ENCODE data around the gene GALNT17. TPM values are rescaled to one million over a fixed set of nuclear protein-coding genes. Genes with fewer than 3 reads are reported as not detected.

The GALNT17 gene
- total RNA-seq, 1 experiment from 2014 or later, result not detected

DNA sequence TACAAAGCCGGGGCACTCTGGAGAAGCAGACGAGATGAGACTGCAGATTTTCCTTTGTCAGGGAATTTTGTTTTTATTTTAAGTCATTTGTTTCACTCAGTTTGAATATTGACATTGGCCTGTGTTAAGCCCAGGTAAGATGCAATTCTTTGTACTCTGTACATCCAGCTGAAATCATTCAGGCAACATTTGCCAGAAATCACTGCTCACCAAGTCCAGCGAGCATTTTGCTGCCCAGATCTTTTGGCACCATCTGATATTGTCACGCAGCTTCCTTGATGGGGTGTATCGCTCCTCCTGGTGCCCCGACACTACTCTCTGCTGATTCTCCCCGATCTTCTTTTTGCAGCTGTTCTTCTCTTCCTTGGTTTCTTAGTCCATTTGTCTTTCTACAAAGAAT is 261.7 kb downstream of the GALNT17 start:
- Histone ChIP-seq H3K36me3 (ENCODE audit: low read depth, low read length) (no peaks in the 10 kb centered on the region), H3K9me2 (replicated peaks; ENCODE audit: low read length) (no peaks in the 10 kb centered on the region), H3F3A (ENCODE audit: low read length, unreplicated experiment) (no peaks in the 10 kb centered on the region), H3K79me2 (ENCODE audit: low read length) (no peaks in the 10 kb centered on the region), H3K4me3 (ENCODE audit: low read length) (no peak overlapping the region), H3K4me1 (ENCODE audit: insufficient read depth, low read length) (no peaks in the 10 kb centered on the region), H3K9me3 (ENCODE audit: low read length) (no peaks in the 10 kb centered on the region), H2AFZ (ENCODE audit: low read length) (no peak overlapping the region), H4K20me1 (ENCODE audit: low read length) (no peaks in the 10 kb centered on the region), H3K9ac (ENCODE audit: low read length) (no peak overlapping the region), H3K4me2 (ENCODE audit: low read length) (no peak overlapping the region), H3K27me3 (ENCODE audit: low read length) (no peaks in the 10 kb centered on the region), H3K27ac (ENCODE audit: low read length) (no peak overlapping the region)
- TF ChIP-seq EZH2phosphoT487 (IDR thresholded peaks at IDR 0.05; ENCODE audit: borderline replicate concordance, low read length) (no peak), EZH2 (IDR thresholded peaks at IDR 0.05; ENCODE audit: low read length, unreplicated experiment) (no peak)
- TF ChIP-seq, protein P1, sequence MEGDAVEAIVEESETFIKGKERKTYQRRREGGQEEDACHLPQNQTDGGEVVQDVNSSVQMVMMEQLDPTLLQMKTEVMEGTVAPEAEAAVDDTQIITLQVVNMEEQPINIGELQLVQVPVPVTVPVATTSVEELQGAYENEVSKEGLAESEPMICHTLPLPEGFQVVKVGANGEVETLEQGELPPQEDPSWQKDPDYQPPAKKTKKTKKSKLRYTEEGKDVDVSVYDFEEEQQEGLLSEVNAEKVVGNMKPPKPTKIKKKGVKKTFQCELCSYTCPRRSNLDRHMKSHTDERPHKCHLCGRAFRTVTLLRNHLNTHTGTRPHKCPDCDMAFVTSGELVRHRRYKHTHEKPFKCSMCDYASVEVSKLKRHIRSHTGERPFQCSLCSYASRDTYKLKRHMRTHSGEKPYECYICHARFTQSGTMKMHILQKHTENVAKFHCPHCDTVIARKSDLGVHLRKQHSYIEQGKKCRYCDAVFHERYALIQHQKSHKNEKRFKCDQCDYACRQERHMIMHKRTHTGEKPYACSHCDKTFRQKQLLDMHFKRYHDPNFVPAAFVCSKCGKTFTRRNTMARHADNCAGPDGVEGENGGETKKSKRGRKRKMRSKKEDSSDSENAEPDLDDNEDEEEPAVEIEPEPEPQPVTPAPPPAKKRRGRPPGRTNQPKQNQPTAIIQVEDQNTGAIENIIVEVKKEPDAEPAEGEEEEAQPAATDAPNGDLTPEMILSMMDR (conservative IDR thresholded peaks at IDR 0.05; ENCODE audit: low read depth, low read length), result no peak
- intact Hi-C loops (cut with micrococcal nuclease), result no loop called here
- DNase-seq (no peak), ATAC-seq (no peak)
- BruUV-seq (replicated peaks), result no TSS peak
- ChIA-PET POLR2A (ENCODE audit: unreplicated experiment) (no interaction called here), CTCF (no interaction called here)

DNA sequence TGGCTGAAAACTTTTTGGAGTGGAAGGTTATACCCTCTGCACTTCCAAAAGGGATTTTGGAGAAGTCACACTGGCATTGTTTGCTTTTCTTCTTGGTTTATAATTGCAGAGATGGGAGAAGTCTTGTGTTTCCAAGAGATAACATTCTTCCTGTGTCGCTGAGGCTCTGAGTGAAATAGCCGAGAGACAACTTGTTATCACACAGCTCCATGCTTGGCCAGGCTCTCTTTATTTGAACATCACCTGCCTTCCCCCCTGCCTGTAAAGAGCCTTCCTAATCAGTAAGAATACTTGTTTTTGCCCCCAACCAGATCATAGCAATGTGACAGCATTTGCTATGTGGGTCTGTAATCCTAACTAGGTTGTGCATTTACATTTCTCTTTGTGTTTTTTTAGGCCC is 270.7 kb downstream of the GALNT17 start:
- no peaks in the 10 kb centered on the region for H3K79me2 ChIP-seq (ENCODE audit: low read length)

DNA sequence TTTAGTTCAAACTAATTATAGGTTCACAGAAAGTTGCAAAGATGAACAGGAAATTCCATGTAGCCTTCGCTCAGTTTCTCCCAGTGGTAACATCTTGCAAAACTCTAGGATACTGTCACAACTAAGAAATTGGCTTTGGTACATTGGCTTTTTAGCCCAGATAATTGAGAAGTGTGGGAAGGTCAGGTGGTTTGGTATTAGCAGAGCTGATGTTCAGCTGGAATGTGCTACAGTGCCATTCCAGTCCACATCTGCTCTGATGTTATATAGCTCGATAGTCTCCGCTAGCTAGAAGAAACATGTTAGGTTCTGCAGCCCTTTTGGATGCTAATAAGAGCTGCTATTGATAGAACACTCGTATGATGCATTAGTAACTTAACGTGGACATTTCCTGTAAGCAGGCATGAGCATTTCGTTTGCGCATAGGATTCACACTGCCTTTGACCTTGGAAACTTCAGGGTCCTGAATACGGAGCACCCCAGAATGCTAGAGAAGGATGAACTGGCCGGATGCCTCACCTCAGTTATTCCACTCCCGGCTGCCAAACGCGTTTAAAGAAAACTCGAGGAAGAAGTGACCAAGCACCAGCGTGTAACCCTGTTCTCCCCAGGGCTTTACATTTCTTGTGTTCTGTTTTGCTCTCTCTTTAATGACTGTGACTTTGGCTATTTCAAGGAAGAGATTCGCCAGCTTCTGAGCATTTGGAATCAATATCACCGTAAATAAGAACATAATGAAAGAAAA is 271.4 kb downstream of the GALNT17 start:
- no peaks in the 10 kb centered on the region for H3K4me1 ChIP-seq (ENCODE audit: insufficient read depth, low read length)
- H3F3A ChIP-seq (ENCODE audit: low read length, unreplicated experiment), result no peaks in the 10 kb centered on the region
- no peak overlapping the region for H3K4me2 ChIP-seq (ENCODE audit: low read length)
- no peaks in the 10 kb centered on the region for H3K27me3 ChIP-seq (ENCODE audit: low read length)
- DNase-seq (no peak), ATAC-seq (no peak)
- intact Hi-C loops (cut with micrococcal nuclease), result no loop called here
- H4K20me1 ChIP-seq (ENCODE audit: low read length), result no peaks in the 10 kb centered on the region
- H3K79me2 ChIP-seq (ENCODE audit: low read length), result no peaks in the 10 kb centered on the region
- POLR2A ChIA-PET (ENCODE audit: unreplicated experiment), result no interaction called here
- H3K9me3 ChIP-seq (ENCODE audit: low read length), result no peaks in the 10 kb centered on the region
- no peak overlapping the region for H2AFZ ChIP-seq (ENCODE audit: low read length)
- no TSS peak for BruUV-seq (replicated peaks)
- H3K9ac ChIP-seq (ENCODE audit: low read length), result no peak overlapping the region
- TF ChIP-seq, protein P1 (conservative IDR thresholded peaks at IDR 0.05; ENCODE audit: low read depth, low read length), result no peak
- TF ChIP-seq EZH2 (IDR thresholded peaks at IDR 0.05; ENCODE audit: low read length, unreplicated experiment), result no peak
- TF ChIP-seq EZH2phosphoT487 (IDR thresholded peaks at IDR 0.05; ENCODE audit: borderline replicate concordance, low read length), result no peak
- H3K36me3 ChIP-seq (ENCODE audit: low read depth, low read length), result no peaks in the 10 kb centered on the region
- no peak overlapping the region for H3K27ac ChIP-seq (ENCODE audit: low read length)
- CTCF ChIA-PET, result no interaction called here
- no peak overlapping the region for H3K4me3 ChIP-seq (ENCODE audit: low read length)
- no peaks in the 10 kb centered on the region for H3K9me2 ChIP-seq (replicated peaks; ENCODE audit: low read length)

More for the DNA sequence above, 270.7 kb downstream of the GALNT17 start:
- POLR2A ChIA-PET (ENCODE audit: unreplicated experiment), result no interaction called here
- no peaks in the 10 kb centered on the region for H3F3A ChIP-seq (ENCODE audit: low read length, unreplicated experiment)
- no peak overlapping the region for H3K27ac ChIP-seq (ENCODE audit: low read length)
- H3K9ac ChIP-seq (ENCODE audit: low read length), result no peak overlapping the region
- H3K27me3 ChIP-seq (ENCODE audit: low read length), result no peaks in the 10 kb centered on the region
- CTCF ChIA-PET, result no interaction called here
- no peaks in the 10 kb centered on the region for H3K9me2 ChIP-seq (replicated peaks; ENCODE audit: low read length)
- no TSS peak for BruUV-seq (replicated peaks)
- H4K20me1 ChIP-seq (ENCODE audit: low read length), result no peaks in the 10 kb centered on the region
- no peaks in the 10 kb centered on the region for H3K9me3 ChIP-seq (ENCODE audit: low read length)
- H3K4me1 ChIP-seq (ENCODE audit: insufficient read depth, low read length), result no peaks in the 10 kb centered on the region
- intact Hi-C loops (cut with micrococcal nuclease), result no loop called here
- TF ChIP-seq, protein P1 (conservative IDR thresholded peaks at IDR 0.05; ENCODE audit: low read depth, low read length), result no peak
- TF ChIP-seq EZH2phosphoT487 (IDR thresholded peaks at IDR 0.05; ENCODE audit: borderline replicate concordance, low read length) (no peak), EZH2 (IDR thresholded peaks at IDR 0.05; ENCODE audit: low read length, unreplicated experiment) (no peak)
- no peak overlapping the region for H3K4me2 ChIP-seq (ENCODE audit: low read length)
- H3K4me3 ChIP-seq (ENCODE audit: low read length), result no peak overlapping the region
- ATAC-seq, result no peak
- no peak for DNase-seq
- H3K36me3 ChIP-seq (ENCODE audit: low read depth, low read length), result no peaks in the 10 kb centered on the region
- no peak overlapping the region for H2AFZ ChIP-seq (ENCODE audit: low read length)
